ENCODE data around the gene MAP3K12.
"Not testable (repeated sequence)": the region's sequence is repeated elsewhere in the genome, so short reads cannot be mapped to it uniquely, and the experiment has no call there.

The MAP3K12 gene

DNA sequence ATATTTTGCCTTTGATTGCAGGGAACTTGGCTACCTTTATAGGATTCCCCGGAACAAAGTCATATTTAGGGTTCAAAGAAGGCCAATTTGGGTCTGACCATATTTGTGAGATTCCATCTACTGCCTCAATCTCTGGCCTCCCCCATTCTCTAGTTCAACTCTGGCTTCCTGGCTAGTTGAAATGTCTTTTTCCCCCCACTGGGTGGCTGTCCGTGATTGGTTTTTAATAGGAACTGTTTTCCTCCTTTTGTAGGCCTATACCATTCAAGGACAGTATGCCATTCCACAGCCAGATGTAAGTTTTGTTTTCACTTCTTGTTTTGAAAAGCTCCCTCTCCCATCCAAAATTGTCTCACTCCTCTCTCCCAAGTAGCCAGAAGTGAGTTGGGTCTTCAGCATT lies 33.6 kb downstream of the MAP3K12 start:
- DNase-seq, result no peak

DNA sequence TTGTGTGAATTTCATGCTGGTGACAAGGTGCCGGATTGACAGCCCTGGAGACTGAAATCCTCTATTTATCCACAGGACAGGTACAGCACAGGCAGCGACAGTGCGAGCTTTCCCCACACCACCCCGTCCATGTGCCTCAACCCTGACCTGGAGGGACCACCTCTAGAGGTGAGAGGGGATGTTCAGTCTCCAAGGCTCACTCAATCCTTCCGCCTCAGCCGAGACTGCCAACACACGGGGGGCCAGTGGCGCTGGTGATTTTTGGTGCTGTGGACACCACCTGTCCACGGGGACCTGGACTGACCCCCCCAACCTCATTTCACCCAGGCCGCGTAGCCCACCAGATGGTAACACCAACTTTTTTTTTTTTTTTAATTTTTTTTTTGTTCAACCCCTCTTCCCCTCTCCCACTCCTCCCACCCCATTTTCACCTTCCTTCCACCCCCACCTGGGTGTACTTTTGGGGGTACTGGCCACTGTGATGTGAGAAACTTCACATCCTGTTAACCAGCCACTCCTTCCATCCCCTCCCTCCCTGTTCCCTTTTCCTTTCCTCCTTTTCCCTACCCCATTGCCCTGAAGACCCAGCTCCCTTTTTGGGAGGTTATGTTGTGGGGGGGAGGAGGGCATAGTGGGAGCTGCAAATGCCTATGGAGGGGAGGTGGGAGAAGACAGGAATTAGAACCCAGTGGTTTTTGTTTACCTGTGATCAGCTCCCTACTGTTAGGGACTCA lies 34.4 kb downstream of the MAP3K12 start:
- DNase-seq, result no peak

DNA sequence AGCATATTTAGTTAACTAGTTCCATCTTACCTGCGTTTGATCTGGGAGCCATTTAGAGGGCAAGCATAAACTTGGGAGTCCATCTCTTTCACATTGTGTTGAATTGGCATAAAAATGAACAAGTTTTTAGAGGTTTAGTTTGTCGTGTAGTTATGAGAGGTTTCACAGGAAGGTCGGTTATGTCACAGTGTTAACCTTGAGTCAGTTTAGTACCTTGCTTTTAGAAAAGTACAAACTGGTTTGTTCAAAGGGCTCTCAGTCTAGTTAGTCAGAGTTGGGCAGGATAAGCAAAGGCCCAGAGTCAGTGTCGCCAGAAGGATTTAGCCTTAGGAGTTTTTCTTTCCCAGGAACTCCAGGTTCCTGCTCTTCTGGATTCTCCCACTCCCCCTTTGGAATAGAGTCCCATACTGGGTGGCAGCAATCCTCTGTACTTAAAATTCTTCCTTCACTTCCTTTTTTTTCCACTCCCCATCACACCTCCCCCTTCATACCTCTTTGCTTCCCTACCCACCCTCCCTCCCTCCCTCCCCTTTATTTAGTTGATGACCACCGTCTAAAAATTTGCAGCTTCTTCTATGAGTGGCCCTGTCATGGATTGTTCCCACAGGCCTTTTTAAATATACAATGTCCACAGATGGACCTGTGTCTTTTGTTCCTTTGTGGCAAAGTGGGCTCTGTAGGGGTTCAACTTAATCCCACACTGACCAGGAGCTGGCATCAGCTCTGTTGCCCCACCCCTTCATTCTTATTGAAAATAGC lies 35.3 kb downstream of the MAP3K12 start:
- DNase-seq, result no peak

DNA sequence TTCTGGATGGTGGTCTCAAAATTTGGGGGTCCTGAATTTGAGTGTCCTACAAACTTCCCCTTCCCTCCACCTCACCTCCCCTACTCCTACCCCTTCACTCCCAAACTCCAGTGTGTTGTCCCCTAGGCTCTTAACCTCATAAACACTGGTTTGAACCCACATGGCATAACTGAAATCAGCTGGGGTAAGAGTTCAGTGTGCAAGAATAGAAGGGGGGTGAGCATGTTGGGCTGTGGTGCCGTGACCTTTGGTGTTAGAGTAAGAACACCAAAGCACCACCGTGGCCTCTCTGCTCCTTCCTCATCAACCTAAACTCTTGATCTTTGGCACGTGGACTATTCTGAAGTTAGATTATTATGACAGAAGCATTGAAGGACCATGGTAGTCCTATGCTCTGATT lies 36.3 kb downstream of the MAP3K12 start:
- no peak for DNase-seq

DNA sequence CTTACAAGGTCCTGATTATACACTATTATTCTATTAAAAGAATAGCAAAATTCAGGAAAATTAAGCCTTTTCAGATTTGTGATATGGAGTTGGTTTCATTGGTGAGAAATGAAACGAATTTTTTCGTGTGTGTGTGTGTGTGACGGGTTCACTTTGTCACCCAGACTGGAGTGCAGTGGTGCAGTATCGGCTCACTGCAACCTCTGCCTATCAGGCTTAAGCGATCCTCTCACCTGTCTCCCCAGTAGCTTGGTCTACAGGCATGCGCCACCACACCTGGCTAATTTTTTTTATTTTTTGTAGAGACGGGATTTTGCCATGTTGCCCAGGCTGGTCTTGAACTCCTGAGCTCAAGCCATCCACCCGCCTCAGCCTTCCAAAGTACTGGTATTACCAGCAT lies 37.7 kb downstream of the MAP3K12 start:
- no peak for DNase-seq

DNA sequence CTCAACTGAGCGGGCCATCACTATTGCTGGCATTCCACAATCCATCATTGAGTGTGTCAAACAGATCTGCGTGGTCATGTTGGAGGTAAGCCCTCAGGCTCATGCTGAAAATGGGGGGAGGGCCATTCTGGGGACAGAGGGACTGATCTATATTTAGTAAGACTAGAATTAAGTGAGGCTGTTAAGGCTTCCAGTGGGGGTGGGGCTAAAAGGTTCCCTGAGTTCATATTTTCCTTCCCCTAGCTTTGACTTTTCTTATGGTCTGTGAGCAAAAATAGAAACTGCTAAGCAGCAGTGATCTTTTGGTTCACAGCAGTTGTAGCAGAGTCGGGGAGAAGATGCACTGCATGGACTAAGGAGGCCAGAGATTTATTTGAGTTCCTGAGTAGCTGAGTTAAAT lies 38.2 kb downstream of the MAP3K12 start:
- no peak for DNase-seq

DNA sequence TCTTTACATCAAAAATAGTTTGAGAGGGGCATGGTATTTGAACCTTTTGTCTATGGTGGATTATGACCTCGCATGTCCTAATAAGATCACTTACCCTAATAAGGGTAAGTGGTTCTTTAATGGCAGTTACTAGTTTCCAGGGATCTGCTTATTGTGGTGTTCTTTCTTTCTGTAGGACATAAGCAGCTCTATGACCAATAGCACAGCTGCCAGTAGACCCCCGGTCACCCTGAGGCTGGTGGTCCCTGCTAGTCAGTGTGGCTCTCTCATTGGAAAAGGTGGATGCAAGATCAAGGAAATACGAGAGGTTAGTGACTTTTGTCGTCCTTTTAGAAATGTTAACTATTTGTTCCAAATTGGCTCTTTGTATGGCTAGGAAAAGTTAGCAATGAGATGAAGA lies 40.2 kb downstream of the MAP3K12 start:
- no peak for DNase-seq

DNA sequence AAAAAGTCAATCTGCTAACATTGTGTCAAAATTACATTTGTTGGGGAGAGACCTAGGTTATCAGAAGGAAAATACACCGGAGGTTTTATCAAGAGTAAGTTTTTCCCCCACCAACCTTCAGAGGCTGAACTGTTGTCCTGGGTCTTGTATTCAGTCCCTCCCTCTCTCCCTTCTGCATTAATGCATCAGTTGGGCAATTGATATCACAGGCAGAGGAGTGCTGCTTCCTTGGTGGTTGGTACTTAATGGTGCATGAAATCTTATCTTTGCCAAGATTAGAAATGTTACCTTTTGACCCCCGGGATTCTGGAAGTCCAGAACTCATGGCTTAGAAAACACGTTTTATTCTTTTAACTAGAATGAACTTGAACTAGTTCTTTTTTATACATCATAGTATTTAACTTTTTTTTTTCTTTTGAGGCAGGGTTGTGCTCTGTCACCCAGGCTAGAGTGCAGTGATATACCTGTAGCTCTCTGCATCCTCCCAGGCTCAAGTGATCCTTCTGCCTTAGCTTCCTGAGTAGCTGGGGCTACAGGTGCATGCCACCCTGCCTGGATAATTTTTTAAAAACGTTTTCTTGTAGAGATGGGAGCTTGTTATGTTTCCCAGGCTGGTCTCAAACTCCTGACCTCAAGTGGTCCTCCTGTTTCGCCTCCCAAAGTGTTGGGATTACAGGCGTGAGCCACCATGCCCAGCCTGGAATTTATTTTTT lies 42.4 kb downstream of the MAP3K12 start:
- DNase-seq, result no peak

DNA sequence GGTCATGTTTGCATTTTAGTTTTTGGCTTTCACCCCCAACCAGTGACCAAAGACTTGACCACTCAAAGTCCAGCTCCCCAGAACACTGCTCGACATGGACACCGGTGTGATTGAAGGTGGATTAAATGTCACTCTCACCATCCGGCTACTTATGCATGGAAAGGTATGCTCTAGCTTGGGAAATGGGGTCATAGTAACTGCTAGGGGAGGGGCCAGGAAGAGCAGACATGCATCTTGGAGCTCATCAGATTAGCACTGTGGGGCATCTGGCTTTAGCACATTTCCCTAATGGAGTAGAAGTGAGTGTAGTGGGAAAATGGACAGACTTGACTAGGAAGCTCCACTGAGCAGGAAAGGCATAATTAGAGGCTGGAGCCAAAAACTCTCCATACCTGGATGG lies 44.6 kb downstream of the MAP3K12 start:
- no peak for DNase-seq

DNA sequence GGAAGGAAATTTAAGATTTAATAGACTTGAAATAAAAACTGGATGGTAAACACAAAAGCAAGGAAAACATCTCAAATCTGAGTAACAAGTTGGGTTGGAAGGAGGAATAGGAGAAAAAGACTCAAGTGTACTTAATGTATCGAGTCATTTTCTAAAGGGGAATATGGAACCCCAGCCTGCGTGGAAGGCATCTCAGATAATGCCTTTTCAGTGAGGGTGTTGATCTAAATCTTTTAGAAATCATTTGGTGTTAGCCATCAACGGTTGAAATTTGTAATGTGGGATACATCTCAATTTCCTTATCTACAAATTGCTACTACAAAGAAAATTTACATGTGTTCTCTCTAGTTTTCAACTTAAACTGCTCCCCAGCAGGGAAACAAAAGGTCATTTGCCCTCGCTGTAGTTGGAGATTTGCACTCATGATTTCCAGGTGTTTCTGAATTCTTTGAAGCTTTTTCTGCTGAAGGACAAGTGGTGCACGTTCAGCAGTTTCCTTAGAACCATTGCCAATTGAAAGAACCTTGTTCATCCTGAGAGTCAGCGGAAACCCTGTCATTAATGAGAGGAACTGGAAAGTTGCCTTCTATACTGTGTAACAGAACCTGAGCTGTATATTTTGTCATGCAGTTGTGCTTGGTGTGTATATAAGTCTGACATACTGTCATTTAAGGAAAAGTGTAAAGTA lies 45.2 kb downstream of the MAP3K12 start:
- DNase-seq, result no peak

DNA sequence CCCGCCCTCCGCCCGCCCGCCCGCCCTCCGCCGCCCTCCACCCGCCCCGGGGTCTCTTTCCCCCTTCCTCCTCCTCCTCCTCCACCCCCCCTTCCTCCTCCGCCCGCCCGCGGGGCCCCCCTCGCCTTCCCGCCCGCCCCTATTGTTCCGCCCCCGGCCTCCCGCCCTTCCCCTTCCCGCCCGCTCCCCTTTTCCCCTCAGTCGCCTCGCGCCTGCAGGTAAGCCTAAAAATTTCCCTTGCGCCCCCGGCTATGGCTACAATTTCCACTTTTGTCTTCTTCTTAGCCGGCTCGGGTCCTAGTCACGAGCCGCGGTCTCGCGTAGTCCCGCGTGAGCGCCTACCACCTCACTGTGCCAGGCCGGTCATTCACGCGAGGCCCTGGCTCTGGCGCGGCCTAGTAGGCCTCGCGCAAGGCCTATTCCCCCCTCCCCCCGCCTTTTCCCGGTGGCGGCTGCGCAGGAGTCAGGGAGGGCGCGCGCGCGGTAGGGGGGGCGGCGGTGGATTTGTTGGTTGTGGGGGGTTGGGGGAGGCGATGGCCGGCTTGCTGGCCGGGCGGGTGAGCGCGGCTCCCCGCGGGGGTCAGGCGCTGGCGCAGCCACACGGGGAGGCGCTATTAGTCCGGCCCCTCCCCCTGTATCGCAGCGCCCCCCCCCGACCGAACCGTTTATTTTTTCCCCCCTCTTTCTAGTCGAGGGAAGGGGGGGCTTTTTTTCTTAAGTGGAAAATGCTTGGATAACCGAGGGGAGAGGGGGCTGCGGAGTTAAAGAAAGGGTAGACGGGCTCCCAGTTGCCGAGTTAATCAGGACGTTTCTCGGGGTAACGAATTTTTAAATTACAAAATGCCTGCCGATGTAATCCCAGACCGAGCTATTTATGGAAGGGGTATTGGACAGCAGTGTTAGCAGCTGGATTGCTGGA lies 46.8 kb downstream of the MAP3K12 start:
- peak; percentile 72 for DNase-seq

DNA sequence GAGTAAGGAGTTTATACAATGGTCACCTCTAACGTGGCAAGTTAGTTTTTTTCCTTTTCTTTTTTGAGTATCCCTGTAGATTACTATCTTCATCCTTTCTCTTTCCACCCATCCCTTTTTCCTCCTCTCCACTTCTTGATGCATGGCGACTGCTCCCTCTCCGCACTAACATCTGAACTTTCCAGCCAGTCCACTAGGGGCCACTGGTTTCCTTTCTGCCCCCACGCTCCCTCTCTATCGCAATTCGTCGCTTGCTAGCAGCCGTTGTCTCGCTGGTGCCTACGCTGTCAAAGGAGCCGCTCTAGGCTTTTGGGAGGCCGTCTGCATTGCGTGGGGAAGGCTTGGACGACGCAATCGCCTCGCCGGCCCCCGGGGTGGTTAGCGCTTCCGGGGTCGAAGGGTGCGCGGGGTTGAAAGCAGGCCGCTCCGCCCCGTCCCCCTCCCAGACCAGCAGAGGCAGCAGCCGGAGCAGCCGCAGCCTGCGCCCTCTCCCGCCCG lies 47.5 kb downstream of the MAP3K12 start, which contains the start of gene PCBP2:
Gene PCBP2, plus strand, starts transcription at position 442 of the 498 bp plus-strand sequence. CDS start 2,699 bp downstream, outside the sequence.
- DNase-seq, result peak; percentile 99

DNA sequence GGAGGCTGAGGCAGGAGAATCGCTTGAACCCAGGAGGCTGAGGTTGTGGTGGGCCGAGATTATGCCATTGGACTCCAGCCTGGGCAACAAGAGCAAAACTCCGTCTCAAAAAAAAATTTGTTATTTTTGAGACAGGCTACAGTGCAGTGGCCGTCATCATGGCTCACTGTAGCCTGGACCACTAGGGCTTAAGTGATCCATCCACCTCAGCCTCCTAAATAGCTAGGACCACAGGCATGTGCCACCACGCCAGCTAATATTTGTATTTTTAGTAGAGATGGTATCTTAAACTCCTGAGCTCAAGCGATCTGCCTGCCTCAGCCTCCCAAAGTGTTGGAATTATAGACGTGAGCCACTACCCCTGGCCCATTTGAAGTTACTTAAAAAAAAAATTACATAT lies 48.3 kb downstream of the MAP3K12 start:
- no peak for DNase-seq

DNA sequence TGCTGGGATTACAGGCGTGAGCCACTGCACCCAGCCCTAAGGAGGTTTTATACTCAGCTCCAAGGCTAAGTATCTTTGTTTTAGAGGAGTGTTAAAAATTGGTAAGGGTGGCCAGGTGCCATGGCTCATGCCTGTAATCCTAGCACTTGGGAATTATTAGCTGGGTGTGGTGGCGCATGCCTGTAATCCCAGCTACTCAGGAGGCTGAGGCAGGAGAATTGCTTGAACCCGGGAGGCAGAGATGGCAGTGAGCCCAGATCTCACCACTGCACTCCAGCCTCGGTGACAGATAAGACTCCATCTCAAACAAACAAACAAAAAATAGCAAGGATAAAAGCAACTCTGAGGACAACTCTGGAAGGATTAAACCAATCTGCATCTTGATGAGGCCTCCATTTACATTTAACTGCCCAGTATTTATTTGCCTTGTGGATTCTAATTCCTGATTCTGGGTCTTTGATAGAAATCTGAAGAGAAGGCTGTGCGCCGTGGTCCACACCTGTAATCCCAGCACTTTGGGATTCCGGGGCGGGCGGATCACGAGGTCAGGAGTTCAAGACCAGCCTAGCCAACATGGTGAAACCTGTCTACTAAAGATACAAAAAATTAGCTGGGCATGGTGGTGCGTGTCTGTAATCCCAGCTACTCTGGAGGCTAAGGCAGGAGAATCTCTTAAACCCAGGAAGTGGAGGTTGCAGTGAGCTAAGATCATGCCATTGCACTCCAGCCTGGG lies 54.5 kb downstream of the MAP3K12 start:
- not testable (repeated sequence) for DNase-seq

DNA sequence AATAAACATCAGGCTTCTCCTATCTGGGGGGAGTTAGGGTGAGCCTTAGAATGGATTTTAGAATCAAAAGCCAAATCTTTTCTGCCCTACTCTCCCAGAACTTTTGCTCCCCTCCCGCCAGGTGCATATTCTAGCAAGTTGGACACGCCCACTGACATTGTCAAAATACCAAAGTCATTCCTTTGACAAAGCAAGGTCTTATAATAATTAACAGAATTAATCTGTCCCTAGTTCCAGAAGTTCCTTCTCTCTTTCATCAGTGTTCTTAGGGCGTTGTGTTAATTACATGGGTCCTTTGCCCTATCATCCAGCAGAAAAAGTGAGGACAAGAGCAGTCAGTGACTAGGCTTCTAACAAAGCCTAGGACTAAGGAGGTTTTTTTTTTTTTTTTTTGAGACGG lies 55.3 kb downstream of the MAP3K12 start:
- DNase-seq, result no peak

DNA sequence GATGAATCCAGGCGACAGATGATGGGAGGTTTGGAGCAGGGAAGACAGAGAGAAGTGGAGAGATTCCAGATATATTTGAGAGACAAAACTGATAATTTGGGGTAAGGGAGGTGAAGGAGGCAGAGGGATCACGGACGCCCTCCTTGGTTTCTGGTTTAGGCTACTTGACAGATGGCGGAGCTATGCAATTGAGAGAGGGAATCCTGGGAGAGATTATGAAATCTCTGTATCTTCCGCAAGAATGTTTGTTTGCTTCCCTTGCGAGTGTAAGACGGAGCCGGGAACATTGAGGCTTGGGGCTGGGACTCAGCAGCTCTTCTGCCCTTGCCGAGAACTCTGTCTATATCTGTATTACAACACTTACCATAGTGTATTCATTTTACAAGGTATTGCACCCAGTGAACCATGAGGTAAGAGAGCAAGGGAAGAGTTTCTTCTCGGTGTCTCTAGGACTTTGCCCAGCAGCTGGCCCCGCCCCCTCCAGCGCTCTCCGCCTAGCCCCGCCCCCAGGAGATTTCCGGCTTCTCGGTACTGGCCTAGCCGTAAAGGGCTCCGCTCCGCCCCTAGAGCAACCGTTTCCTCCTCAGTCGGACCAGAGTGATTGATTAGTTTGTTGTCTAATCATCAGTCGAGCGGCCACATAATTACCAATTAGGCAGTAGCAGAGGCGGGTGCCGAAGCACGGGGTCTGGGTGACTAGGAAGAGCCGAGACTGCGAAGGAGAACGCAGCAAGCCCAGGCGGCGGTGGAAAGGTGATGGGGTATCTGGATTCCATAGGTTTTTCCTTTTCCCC lies 58.0 kb downstream of the MAP3K12 start, which contains the start of gene PRR13:
Gene PRR13, plus strand, starts transcription at position 695 of the 794 bp plus-strand sequence. CDS start 981 bp downstream, outside the sequence.
- DNase-seq, result peak; percentile 99

DNA sequence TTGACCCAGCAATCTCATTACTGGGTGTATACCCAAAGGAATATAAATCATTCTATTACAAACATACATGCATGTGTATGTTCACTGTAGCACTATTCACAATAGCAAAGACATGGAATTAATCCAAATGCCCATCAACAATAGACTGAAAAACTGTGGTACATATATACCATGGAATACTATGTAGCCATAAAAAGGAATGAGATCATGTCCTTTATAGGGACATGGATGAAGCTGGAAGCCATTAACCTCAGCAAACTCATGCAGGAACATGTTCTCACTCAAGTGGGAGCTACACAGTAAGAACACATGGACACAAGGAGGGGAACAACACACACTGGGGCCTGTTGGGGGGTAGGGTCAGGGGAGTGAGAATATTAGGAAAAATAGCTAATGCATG lies 59.7 kb downstream of the MAP3K12 start:
- not testable (repeated sequence) for DNase-seq

DNA sequence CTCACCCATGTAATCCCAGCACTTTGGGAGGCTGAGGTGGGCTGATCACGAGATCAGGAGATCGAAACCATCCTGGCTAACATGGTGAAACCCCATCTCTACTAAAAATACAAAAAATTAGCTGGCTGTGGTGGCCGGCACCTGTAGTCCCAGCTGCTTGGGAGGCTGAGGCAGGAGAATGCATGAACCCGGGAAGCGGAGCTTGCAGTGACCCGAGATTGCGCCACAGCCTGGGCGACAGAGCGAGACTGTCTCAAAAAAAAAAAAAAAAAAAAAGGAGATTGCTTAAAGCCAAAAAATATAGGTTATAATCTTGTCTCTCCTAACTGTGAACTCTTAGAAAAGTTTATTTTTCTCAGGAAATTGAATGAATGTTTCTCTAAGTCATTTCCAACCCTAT lies 63.9 kb downstream of the MAP3K12 start:
- DNase-seq, result not testable (repeated sequence)

DNA sequence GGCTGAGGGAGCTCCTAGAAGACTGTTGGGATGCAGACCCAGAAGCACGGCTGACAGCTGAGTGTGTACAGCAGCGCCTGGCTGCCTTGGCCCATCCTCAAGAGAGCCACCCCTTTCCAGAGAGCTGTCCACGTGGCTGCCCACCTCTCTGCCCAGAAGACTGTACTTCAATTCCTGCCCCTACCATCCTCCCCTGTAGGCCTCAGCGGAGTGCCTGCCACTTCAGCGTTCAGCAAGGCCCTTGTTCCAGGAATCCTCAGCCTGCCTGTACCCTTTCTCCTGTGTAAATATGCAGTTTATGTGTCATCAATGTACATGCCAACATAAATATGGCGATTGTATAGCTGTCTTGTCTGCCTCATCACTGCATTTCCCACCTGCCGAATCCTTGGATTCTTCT lies 68.1 kb downstream of the MAP3K12 start:
- DNase-seq, result no peak

DNA sequence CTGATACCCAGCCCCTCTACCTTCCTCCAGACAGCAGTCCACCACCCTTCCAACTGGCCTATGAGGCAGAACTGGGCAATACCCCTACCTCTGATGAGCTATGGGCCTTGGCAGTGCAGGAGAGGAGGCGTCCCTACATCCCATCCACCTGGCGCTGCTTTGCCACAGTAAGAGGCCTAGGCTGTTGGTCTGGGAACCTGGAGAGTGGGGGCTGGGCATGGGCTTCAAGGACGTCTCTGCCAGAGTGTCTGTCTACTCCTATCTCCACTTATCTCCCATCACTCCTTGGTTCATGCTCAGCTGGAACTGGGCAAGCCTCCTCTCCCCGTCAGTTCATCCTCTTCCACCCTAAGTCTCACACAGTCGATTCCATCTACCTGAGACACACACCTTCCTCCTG lies 69.1 kb downstream of the MAP3K12 start:
- DNase-seq, result no peak

All from stimulated activated CD4-positive, alpha-beta T cell treated with anti-CD3 and anti-CD28 coated beads, Interleukin-1b, Interleukin-23, amount 100 ng/mL, for 48 hours (primary cell).